HG02763 (cell line): ENCODE measurements around the gene F2RL3.

Source experiments
- ATAC-seq: cut with Tn5 transposase; IDR thresholded peaks from one replicate; pipeline ENCODE4 v1.9.1; 2021; ENCODE audit warnings: mild to moderate bottlenecking, moderate library complexity; ENCODE audit not compliant: unreplicated experiment

F2RL3 gene

DNA sequence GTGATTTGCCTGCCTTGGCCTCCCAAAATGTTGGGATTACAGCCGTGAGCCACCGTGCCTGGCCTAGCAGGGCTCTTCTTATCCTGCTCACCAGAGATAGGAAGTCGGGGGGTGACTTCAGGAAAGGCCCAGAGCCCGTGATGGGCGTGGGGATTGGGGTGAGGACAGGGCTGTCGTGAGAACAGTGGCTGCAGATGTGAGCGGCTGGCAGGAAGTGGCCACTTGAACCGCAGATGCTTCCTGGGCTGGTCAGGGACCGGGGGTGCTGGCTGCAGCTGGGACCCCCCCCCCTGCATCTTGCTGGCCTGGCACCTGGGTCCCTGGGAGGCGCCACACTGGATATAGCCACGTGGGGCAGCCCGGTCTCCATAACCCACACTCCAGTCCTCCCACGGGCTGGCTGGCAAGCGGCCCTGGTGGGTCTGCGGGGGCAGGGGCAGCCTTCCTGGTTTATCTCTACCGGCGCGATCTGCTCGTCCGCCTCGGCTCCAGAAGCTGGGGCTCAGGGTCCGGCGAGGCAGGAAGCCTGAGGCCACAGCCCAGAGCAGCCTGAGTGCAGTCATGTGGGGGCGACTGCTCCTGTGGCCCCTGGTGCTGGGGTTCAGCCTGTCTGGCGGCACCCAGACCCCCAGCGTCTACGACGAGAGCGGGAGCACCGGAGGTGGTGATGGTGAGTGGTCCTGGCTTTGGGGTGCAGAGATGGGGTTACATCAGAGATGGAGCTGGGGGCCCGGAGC, at the start of gene F2RL3:
TSS of gene F2RL3 (plus strand) at position 371 of the 737 bp plus-strand sequence. CDS start at position 562, 191 bp downstream.
- ATAC-seq = peak; percentile 40

DNA sequence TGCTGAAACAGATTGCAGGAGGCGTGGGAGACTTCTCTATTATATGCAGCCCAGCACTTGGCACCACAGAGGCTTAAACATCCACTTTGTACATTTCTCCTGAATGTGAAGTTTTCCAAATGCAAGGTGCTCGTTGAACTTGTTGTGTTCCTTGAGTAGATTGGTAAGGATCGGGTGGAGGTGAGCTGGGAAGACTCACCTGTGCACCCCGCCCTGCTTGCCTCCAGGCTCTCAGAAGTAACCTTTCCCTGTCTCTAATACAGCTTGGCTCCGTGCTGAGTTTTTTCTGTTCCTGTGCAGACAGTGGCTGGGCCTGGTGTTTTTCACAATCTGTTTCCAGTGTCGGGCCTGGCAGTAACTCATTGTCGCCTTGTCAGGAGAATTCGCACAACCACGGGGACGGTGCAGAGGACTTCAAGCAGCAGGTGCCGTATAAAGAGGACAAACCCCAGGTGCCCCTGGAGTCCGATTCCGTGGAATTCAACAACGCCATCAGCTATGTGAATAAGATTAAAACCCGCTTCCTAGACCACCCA, 47.3 kb upstream of the F2RL3 start:
- no peak for ATAC-seq

DNA sequence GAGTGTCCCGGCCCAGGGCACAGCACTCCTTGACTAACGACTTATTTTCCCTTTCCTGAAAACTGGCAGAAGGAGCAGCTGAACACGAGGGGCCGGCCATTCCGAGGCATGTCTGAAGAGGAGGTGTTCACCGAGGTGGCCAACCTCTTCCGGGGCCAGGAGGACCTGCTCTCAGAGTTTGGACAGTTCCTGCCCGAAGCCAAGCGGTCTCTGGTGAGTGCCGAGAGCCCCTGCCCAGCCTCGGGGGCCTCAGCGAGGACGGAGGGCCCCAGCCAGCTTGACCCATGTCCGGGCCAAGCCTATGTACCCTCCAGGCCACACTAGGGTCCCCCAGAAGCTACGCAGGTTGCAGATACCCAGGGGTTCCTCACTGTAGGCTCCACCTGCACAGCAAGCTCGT, 41.9 kb upstream of the F2RL3 start:
- no peak for ATAC-seq

DNA sequence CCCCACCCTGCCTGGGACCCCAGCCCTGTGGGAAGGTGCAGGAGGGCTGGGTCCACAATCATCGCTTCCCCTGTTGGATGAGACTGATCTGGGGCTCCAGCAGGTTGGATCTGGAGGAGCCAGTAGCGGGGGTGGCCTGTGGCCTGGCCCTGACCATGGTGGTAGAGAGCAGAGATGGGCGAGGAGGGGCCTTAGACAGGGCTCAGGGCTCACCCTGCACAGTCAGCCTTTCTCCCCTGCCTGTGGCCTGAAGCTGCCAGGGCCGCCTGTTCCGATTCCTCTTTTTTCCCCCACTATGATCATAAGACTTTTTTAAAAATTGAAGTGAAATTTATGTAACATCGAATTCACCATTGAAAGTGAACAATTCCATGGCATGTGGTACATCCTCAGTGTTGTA, 41.4 kb upstream of the F2RL3 start:
- ATAC-seq = no peak

DNA sequence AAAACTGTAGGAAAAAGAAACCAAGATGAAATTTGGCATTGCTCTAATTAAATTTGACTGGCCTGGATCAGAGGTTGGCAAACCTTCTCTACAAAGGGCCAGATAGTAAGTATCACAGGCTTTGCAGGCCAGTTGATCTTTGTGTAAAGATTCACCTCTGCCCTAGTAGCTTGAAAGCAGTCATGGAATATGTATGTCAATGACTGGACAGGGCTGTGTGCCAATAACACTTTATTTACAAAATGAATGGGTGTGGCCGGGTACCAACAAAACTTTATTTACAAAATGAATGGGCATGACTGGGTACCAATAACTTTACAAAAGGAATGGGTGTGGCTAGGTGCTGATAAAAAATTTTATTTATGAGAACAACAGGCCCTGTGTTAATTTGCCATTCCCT, 39.6 kb upstream of the F2RL3 start:
- no peak for ATAC-seq

DNA sequence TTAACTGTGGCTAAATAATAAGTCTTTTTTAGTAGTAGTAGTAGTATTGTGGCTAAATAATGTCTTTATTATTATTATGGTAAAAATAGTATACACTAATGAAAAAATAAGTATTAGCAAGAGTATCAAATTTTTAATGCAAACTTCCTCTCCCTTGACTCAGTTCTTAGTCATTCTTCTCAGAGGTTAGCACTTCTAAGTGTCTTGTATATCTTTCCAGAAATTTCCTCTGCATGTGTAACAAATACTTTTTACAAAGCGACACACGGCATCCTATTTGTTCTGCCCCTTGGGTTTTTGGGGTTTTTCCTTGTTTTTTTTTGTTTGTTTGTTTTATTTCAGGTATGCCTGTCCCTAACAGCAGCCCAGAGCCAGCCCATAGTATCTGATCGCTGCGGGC, 38.7 kb upstream of the F2RL3 start:
- ATAC-seq = no peak

DNA sequence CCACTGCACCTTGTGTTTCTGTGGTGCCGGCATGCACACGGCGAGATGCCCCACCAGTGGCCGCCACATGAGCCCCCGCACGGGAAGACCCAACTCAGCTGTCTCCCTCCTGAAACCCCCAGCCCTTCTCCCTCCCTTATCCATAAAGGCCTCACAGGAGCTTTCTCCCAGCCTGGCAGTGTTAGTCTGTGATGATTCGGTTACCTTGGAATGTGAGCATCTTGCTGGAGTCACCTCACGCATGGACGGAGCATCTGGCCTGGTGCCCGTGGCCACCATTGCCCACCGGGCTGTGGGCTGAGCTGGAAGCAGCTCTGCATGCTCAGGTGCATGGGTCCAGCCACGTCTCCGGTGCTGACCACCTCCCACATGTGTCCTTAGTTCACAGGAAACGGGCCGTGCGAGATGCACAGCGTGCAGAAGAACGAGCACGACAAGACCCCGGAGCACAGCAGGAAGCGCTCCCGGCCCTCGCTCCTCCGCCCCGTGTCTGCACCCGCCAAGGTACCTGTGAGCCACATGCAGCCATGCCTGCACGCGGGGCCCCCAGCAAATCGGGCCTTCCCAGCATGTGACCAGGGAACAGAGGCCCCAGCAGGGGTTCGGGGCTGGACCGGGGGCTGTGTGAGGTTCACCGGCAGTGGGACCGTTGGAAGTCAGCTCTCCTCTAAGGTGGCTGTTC, 37.6 kb upstream of the F2RL3 start:
- no peak for ATAC-seq

DNA sequence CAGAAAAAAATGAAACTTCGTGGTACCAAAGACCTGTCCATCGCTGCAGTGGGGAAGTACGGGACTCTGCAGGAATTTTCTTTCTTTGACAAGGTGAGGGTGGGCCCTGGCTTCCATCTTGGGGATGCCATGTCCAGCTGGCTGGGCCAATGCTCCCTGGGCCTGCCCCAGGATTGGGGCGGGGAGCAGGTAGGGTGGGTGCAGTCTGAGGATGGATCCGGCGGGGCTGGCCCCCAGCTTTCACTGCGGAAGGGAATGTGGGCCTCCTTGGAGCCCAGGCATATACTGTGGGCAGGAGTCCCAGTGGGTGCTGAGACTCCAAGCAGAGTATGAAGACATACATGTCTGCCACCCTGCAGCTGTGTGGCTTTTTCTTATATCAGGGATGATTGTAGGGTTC, 35.7 kb upstream of the F2RL3 start:
- no peak for ATAC-seq

DNA sequence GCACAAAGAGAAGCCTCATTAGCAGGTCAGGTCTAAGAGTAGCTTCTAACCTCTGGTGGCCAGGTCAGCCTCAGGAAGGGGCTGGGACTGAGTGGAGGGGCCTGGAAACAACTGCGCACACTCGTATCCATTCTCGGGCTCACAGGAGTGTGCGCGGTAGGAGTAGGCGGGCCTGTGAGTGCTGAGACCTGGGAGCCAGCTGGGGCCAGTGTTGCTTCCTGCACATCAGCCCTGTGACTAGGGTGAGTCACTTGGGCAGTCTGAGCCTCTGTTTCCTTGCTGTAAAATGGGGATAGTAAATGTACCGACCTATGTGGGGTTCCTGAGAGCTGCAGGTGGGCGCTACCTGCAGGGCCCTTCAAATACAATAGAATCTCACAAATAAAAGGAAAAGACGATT, 32.7 kb upstream of the F2RL3 start:
- no peak for ATAC-seq

DNA sequence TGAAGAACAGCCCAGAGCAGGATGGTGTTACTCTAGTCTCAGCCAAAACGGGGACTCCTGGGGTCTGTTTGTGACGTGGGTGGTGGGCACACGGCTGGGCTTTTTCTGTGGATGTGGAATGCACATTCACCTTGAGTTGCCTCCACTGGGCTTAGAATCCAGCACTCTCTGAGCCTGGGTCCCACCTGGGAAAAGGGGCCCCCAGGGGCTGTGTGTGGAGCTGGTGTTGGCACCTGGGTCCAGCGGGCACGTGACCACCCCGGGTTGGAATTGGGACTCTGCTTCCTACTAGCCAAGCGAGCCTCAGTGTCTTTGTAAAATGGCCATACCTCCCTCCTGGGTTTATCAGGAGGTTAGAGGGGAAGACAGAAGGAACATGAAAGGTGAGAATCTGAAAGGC, 29.2 kb upstream of the F2RL3 start:
- ATAC-seq = no peak

DNA sequence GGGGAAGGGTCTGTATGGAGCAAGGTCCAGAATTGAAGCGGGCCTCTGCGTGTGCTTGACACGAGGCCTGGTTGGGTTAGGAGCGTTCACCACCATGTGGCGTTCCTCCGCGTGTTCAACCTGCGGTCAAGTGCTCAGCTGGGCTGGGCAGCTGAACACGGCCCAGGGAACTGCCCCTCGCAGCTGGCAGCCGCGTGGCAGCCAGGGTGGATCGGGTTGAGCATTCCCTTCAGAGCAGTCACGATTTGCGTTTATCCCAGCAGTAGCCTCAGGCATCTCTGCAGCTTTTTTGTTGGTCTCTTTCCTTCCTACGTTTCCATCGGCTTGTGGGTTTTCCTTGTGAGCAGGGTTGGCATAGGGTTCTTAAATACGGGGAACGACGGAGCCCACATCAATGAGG, 28.7 kb upstream of the F2RL3 start:
- ATAC-seq = no peak

DNA sequence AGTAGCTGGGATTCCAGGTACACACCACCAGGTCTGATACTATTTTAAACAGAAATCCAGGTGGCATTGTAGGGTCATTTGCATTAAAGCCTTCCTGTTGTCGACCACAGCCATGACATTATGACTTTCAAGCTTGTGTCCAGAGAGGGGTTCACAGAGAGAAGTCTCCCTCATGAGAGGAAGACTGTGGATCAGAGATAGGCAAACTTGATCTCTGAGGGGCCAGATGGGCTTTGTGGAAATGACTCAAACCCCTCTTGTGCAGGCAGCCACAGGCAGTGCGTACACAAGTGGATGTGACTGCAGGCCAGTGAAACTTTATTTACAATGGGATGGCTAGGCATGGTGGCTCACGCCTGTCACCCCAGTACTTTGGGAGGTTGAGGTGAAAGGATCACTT, 27.8 kb upstream of the F2RL3 start:
- ATAC-seq = no peak

DNA sequence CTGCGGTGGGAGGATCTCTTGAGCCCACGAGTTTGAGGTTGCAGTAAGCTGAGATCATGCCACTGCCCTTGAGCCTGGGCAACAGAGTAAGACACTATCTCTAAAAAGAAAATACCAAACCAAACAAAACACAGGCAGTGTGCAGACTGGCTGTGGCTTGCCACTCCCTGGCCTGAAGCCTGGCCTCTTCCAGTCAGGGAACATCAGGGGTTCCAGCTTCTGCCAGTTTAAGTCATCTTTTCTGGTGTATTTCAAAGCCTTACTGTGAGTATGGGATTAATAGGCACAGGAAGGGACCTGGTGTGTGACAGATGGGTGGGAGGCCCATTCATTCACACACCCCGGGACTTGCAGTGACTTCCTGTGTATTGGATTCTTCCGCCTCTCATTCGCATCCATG, 27.0 kb upstream of the F2RL3 start:
- no peak for ATAC-seq

DNA sequence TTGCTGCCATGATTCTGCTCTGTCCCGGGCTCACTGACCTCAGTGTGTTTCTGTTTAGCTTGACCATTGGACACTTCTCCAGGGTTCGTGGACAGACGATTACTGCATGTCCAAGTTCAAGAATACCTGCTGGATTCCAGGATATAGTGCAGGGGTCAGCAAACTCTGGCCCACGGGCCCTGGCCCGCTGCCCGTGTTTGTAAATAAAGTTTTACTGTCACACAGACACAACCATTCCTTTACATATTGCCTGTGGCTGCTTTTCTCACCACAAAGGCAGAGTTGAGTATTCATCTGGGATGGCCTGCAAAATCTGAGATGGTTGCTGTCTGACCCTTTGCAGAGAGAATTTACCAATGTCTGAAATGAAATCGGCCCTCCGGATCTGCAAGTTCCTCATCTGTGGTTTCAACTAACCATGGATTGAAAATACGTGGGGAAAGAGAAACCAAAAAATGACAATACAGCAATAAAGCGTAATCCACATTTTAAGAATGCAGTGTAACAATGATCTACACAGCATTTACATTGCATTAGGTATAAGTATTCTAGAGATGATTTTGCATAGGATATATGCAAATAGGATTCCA, 25.9 kb upstream of the F2RL3 start:
- no peak for ATAC-seq

DNA sequence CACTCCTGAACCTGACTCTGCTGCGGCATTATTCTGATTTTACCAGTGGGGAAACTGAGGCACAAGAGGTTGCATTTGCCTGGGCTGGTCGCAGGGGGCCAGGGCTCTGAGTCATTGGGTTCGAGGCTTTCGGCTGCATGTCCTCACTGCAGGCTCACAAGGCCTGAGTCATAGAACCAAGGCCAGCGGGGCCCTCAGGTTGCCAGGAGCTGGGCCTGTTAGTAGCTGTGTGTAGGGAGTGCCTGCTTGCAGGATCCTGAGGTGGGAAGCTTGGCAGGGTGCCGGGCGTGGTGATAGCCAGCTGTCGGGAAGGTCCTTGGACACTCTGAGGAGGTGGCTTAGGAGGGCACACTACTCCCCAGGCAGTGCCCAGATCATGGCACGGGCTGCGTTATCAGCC, 21.6 kb upstream of the F2RL3 start:
- ATAC-seq = no peak

DNA sequence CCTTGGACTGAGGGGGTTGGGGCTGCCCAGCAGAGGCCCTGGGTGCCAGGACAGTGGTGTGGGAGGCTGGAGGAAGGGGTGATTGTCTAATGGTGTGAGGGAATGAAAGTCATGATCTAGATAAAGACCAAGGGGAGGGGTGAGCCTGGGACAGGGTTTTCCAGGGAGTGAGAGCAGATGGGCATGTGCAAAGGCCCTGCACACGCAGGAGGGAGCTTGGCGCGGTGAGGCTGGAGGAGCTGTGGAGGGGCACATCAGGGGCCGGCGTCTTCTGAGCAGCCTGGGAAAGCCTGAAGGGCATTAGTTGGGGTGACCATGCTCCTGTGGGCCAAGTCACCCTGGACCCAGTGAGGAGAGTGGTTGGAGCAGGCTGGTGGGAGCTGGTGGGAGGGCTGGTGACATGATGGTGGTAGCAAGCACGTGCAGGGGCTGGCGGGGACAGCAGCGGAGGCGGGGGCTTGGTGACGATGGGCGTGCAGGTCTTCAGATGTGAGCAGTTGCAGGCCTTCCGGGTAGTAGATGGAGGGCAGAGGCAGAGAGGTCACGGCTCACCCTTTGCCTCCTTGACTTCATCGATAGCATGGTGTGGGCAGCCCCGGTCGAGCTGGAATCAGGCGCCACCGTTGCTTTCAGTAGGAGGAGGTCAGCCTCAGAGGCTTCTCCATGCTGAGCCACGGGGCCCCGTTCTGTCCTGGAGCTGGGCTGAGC, 20.2 kb upstream of the F2RL3 start:
- no peak for ATAC-seq

DNA sequence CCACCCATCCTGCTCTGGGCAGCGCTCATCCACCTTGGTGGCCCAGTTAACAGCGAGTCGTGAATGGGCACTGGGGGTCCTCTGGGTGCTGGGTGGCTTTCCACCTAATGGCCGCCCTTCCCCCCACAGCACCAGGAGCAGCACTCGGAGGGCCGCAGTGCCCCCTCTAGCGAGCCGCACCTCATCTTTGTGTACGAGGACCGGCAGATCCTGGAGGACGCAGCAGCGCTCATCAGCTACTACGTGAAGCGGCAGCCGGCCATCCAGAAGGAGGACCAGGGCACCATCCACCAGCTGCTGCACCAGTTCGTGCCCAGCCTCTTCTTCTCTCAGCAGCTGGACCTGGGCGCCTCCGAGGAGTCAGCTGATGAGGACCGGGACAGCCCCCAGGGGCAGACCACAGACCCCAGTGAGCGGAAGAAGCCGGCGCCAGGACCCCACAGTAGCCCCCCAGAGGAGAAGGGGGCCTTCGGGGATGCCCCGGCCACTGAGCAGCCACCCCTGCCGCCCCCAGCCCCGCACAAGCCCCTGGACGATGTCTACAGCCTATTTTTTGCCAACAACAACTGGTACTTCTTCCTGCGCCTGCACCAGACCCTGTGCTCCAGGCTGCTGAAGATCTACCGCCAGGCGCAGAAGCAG, 19.3 kb upstream of the F2RL3 start:
- ATAC-seq = no peak

DNA sequence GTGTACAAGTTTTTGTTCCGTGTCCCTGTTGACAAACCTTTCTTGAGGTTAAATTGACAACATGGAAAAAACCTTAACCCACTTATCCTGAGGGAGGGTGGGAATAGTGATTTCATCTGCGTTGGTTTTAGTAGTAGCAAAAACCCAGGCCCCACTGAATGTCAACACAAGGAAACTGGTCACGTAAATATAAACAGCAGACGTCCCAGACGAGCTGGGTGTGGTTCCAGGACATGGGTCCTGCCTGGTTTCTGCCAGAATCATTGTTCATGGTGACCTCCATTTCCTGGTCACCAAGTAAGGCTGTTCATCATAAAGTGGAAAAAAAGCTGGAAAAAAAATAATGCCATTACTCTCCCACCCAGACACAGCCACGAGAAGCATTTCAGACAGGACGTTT, 16.9 kb upstream of the F2RL3 start:
- no peak for ATAC-seq

DNA sequence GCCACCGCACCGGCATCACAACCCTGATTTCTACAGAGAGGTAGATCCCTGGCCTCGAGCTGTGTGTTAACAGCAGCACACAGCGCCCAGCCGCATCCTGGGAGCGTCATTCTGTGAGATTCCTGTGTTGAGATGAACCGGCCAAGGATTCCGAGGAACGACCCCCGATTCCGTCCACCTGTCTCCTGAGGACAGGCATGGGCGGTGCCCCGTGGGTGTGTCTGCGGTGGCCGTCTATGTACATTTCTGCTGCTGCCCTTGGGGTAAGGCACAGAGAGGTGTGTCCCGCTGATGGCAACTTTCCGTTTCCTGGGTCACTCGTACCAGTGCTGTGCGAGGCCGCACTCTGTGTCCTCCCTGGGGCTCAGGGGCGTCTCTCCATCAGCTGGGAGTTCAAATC, 16.1 kb upstream of the F2RL3 start:
- no peak for ATAC-seq

DNA sequence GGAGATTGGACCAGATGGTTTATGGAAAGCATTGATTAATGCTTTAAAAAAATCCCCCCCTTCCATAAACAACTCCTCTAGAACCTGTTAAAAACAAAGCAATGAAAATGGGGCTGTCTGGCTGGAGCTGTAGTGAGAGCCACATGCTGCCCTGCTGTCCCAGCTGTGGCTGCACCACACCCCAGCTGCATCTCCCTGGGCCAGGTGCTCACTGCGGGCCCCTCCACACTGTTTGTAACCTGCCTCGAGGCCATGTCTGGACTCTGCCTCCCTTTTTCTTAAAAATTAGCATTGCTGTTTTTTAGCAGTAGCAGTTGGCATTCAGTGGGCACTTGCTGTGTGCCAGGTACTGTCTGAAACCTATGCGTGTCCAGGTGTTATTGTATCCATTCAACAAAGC, 15.2 kb upstream of the F2RL3 start:
- no peak for ATAC-seq
